IMR-90 (cell line): ENCODE results near the gene ITGB1BP2. TPM values are rescaled to one million over a fixed set of nuclear protein-coding genes. Genes with fewer than 3 reads are reported as not detected.
A peak's percentile ranks its signal among the peaks of the same experiment; 100 is the strongest.
"Not testable (repeated sequence)": the region's sequence is repeated elsewhere in the genome, so short reads cannot be mapped to it uniquely, and the experiment has no call there.

Source experiments
- ATAC-seq: fragments of 200-7000 bp; cut with Tn5 transposase; 2 replicates; pipeline ENCODE4 v1.9.1; 2020; ENCODE audit warnings: low read depth, mild to moderate bottlenecking, moderate library complexity
- BruUV-seq: library from RNA; stranded (reverse); fragments of 400-500 nt; replicated peaks from 2 replicates; lab custom pipeline; 2021; lab: Mats Ljungman, UMichigan
- CTCF ChIA-PET: fragments of 300-600 bp; formaldehyde crosslinking; extraction: SDS; loops from one replicate; lab custom pipeline; 2021; ENCODE audit warnings: antibody characterized with exemption; lab: Yijun Ruan, JAX
- POLR2A ChIA-PET: fragments of 300-600 bp; sonication (Branson Sonifier 250); formaldehyde crosslinking; loops from one replicate; lab custom pipeline; 2022; ENCODE audit warnings: antibody characterized with exemption; ENCODE audit not compliant: unreplicated experiment; lab: Charles Lee
- DNase-seq: peaks from one replicate; pipeline ENCODE4 v3.0.0; 2013
- H2AFZ ChIP-seq: replicated peaks from 2 replicates; pipeline ENCODE3; 2013; ENCODE audit warnings: low read length, mild to moderate bottlenecking; ENCODE audit not compliant: poor library complexity
- H2AK5ac ChIP-seq: 2 replicates; pipeline ENCODE4 v1.6.1; 2013; ENCODE audit warnings: low read depth, low read length, inconsistent platforms
- H2AK9ac ChIP-seq: replicated peaks from 2 replicates; pipeline ENCODE3; 2013; ENCODE audit warnings: mild to moderate bottlenecking, low read depth, low read length, moderate library complexity; ENCODE audit not compliant: poor library complexity
- H2BK120ac ChIP-seq: 2 replicates; pipeline ENCODE4 v1.6.1; 2013; ENCODE audit warnings: low read depth, low read length, inconsistent platforms
- H2BK15ac ChIP-seq: 3 replicates; pipeline ENCODE4 v1.6.1; 2013; ENCODE audit warnings: low read depth, low read length, inconsistent platforms
- H2BK20ac ChIP-seq: 2 replicates; pipeline ENCODE4 v1.6.1; 2013; ENCODE audit warnings: low read depth, mild to moderate bottlenecking, inconsistent platforms, low read length, moderate library complexity
- H2BK5ac ChIP-seq: 2 replicates; pipeline ENCODE4 v1.6.1; 2013; ENCODE audit warnings: mild to moderate bottlenecking, low read depth, low read length, inconsistent platforms; ENCODE audit not compliant: poor library complexity, severe bottlenecking
- H3K14ac ChIP-seq: replicated peaks from 2 replicates; pipeline ENCODE4 v1.6.1; 2013; ENCODE audit warnings: low read depth, low read length, inconsistent platforms
- H3K18ac ChIP-seq: 2 replicates; pipeline ENCODE4 v1.6.1; 2013; ENCODE audit warnings: low read depth, low read length, control low read depth
- H3K23ac ChIP-seq: 2 replicates; pipeline ENCODE4 v1.6.1; 2013; ENCODE audit warnings: low read depth, low read length, inconsistent platforms
- H3K27ac ChIP-seq: 2 replicates; pipeline ENCODE4 v1.5.1; 2013; ENCODE audit warnings: mild to moderate bottlenecking, control low read depth, low read length; ENCODE audit not compliant: insufficient read depth
- H3K27me3 ChIP-seq: 2 replicates; pipeline ENCODE4 v1.6.1; 2013; ENCODE audit warnings: low read length; ENCODE audit not compliant: control insufficient read depth, insufficient read depth
- H3K36me3 ChIP-seq: 2 replicates; pipeline ENCODE4 v1.6.1; 2013; ENCODE audit warnings: low read length, mixed read lengths; ENCODE audit not compliant: control insufficient read depth, insufficient read depth
- H3K4ac ChIP-seq: 2 replicates; pipeline ENCODE4 v1.6.1; 2013; ENCODE audit warnings: low read depth, low read length, inconsistent platforms
- H3K4me1 ChIP-seq: 2 replicates; pipeline ENCODE4 v1.6.1; 2013; ENCODE audit warnings: low read length, mixed read lengths; ENCODE audit not compliant: control insufficient read depth, insufficient read depth
- H3K4me2 ChIP-seq: 2 replicates; pipeline ENCODE4 v1.6.1; 2013; ENCODE audit warnings: low read depth, mild to moderate bottlenecking, control low read depth, low read length, moderate library complexity
- H3K4me3 ChIP-seq: 2 replicates; pipeline ENCODE4 v1.5.1; 2013; ENCODE audit warnings: low read depth, mild to moderate bottlenecking, control low read depth, low read length, moderate library complexity; ENCODE audit not compliant: insufficient read depth
- H3K56ac ChIP-seq: 2 replicates; pipeline ENCODE4 v1.6.1; 2013; ENCODE audit warnings: low read length, inconsistent platforms; ENCODE audit not compliant: insufficient read depth; ENCODE audit errors: extremely low read depth
- H3K79me1 ChIP-seq, 2 experiments: 2 replicates each; pipeline ENCODE4 v1.6.1; 2013; ENCODE audit warnings: low read length in 2 of 2, inconsistent platforms in 1 of 2, low read depth in 1 of 2
- H3K9ac ChIP-seq: 2 replicates; pipeline ENCODE4 v1.6.1; 2013; ENCODE audit warnings: low read depth, low read length, control low read depth
- H3K9me1 ChIP-seq: 2 replicates; pipeline ENCODE4 v1.6.1; 2013; ENCODE audit warnings: low read length, inconsistent platforms; ENCODE audit not compliant: insufficient read depth
- H3K9me3 ChIP-seq: 2 replicates; pipeline ENCODE4 v1.6.1; 2013; ENCODE audit warnings: low read length; ENCODE audit not compliant: control insufficient read depth, insufficient read depth
- H4K20me1 ChIP-seq: 2 replicates; pipeline ENCODE4 v1.6.1; 2013; ENCODE audit warnings: low read length, inconsistent platforms; ENCODE audit not compliant: insufficient read depth
- H4K5ac ChIP-seq: 2 replicates; pipeline ENCODE4 v1.6.1; 2013; ENCODE audit warnings: mild to moderate bottlenecking, low read depth, low read length, control low read depth
- H4K8ac ChIP-seq, 2 experiments: 2 replicates each; pipeline ENCODE4 v1.6.1; 2013; ENCODE audit warnings: low read depth in 2 of 2, low read length in 2 of 2, control low read depth in 1 of 2, inconsistent platforms in 1 of 2
- H4K91ac ChIP-seq: 2 replicates; pipeline ENCODE4 v1.6.1; 2013; ENCODE audit warnings: low read depth, low read length, inconsistent platforms; ENCODE audit not compliant: insufficient read depth
- CEBPB ChIP-seq: IDR thresholded peaks from 2 replicates; pipeline ENCODE4 v1.6.1; 2012; ENCODE audit warnings: low read depth, low read length, improper control_type of control experiment
- FOS ChIP-seq: fragments of 150-350 bp; IDR thresholded peaks from 2 replicates; pipeline ENCODE4 v1.6.1; 2016; ENCODE audit warnings: low read depth, low read length
- MAZ ChIP-seq: IDR thresholded peaks from 2 replicates; pipeline ENCODE4 v1.6.1; 2012; ENCODE audit warnings: low read depth, mild to moderate bottlenecking, low read length, improper control_type of control experiment, moderate library complexity, borderline replicate concordance
- NFE2L2 ChIP-seq: fragments of 150-350 bp; IDR thresholded peaks from 2 replicates; pipeline ENCODE4 v1.6.1; 2016; ENCODE audit warnings: low read depth, mild to moderate bottlenecking, low read length
- RAD21 ChIP-seq: IDR thresholded peaks from 2 replicates; pipeline ENCODE4 v1.6.1; 2012; ENCODE audit warnings: low read length, improper control_type of control experiment
- RFX5 ChIP-seq: IDR thresholded peaks from 2 replicates; pipeline ENCODE4 v1.8.0; 2012; ENCODE audit warnings: low read depth, mild to moderate bottlenecking, low read length, moderate library complexity
- SMC3 ChIP-seq: fragments of 150-350 bp; IDR thresholded peaks from 2 replicates; pipeline ENCODE4 v1.6.1; 2016; ENCODE audit warnings: low read depth, mild to moderate bottlenecking, antibody characterized with exemption, low read length, moderate library complexity
- WGBS, 2 experiments: methylation state at CpG; one replicate each; pipeline versions ENCODE4 v1.1.5 to v1.1.7; 2013; ENCODE audit warnings: missing lambda C conversion rate in 2 of 2; ENCODE audit not compliant: insufficient read length in 1 of 2; ENCODE audit errors: extremely low coverage in 2 of 2; 5-methylcytosine and 5-hydroxymethylcytosine counted together
- dilution Hi-C: fragments of 300-500 bp; cut with HindIII; formaldehyde crosslinking; loops from one replicate; pipeline ENCODE4 v1.14.3; 2018; ENCODE audit warnings: low sequenced_read_pairs; ENCODE audit not compliant: unreplicated experiment
- in situ Hi-C: fragments of 300-500 bp; cut with MboI; formaldehyde crosslinking; loops from 3 replicates; pipeline ENCODE4 v1.14.3; 2019; ENCODE audit warnings: low sequenced_read_pairs, inconsistent platforms, mixed read lengths
- intact Hi-C: fragments of 100-400 bp; cut with micrococcal nuclease; formaldehyde crosslinking; loops from 2 replicates; pipeline ENCODE4 v1.10.0; 2022
- polyA plus RNA-seq, 3 experiments: library from polyadenylated mRNA; depleted of rRNA; stranded (reverse); fragments of >200 nt; gene quantifications; 2 replicates each; pipeline ENCODE4 v1.2.3, GENCODE V29; 2012; ENCODE audit warnings: low replicate concordance in 1 of 3
- total RNA-seq: library from RNA; depleted of rRNA; stranded (reverse); fragments of >200 nt; gene quantifications from 2 replicates; pipeline ENCODE4 v1.2.3, GENCODE V29; 2012
- TF ChIP-seq, protein P1 (sequence below): conservative IDR thresholded peaks from 2 replicates; pipeline ENCODE4 v1.5.1; 2012; ENCODE audit warnings: mild to moderate bottlenecking, low read depth, low read length, improper control_type of control experiment

Gene ITGB1BP2
- total and polyA plus RNA-seq, 2 of the 4 experiments (the other 2 are of a cell fraction): 3.0 to 3.5 TPM

DNA sequence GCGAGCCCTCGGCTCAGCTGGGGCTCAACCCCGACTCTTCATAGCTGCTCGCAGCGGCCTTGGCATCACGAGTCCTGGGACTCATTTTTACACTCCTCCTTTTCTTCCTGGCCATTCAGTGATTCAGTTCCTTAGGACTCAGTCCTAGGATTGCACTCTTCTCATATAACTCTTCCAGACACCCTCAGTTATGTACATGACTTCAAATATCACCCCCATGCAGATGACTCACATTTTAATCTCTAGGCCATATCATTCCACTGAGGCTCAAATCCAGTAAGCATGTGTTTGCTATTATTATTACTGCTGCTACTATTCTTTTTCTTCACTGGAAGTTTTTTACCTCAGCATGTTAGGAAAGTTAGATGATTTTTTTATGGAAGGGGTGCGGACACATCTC is 14.4 kb downstream of the ITGB1BP2 start:
- ATAC-seq (peak; percentile 92), DNase-seq (peak; percentile 87)
- Histone ChIP-seq H4K91ac (no peak overlapping the region), H4K8ac (no peak overlapping the region), H2BK20ac (no peak overlapping the region), H3K18ac (no peak overlapping the region), H3K4me2 (no peak overlapping the region), H2BK120ac (no peak overlapping the region), H2BK5ac (peak overlapping the region; percentile 62), H3K4ac (no peak overlapping the region), H2AK5ac (no peak overlapping the region), H3K56ac (no peak overlapping the region), H3K36me3 (no peaks in the 10 kb centered on the region), H3K4me1 (peaks cover 2% of the 10 kb centered on the region; the same call in 1 of the 2 replicates), H3K9me1 (no peaks in the 10 kb centered on the region), H3K23ac (no peak overlapping the region), H2BK15ac (no peak overlapping the region), H3K9me3 (no peaks in the 10 kb centered on the region), H3K27ac (0 out of 2 replicates have a peak overlapping the region, but pooled peaks have one; percentile 47), H3K9ac (no peak overlapping the region), H2AFZ (no peak overlapping the region), H4K5ac (no peak overlapping the region), H3K4me3 (no peak overlapping the region), H3K27me3 (no peaks in the 10 kb centered on the region), H4K20me1 (no peaks in the 10 kb centered on the region), H3K79me1 (no peaks in the 10 kb centered on the region), H3K14ac (no peak overlapping the region), H2AK9ac (no peak overlapping the region)
- intact Hi-C loops (no loop called here), in situ Hi-C loops (no loop called here), dilution Hi-C loops (no loop called here)
- no TSS peak for BruUV-seq
- POLR2A ChIA-PET: no interaction called here
- 60% methylated on average over 2 of the region's 7 CpGs; no CpG with 5 or more reads in 1 of the 2 experiments for WGBS, 2 experiments
- no peak for TF ChIP-seq CEBPB
- no peak for TF ChIP-seq MAZ
- no peak; the same call in 1 of the 2 replicates for TF ChIP-seq FOS
- TF ChIP-seq NFE2L2: no peak
- no peak for TF ChIP-seq RAD21
- TF ChIP-seq RFX5: no peak
- TF ChIP-seq, protein P1, sequence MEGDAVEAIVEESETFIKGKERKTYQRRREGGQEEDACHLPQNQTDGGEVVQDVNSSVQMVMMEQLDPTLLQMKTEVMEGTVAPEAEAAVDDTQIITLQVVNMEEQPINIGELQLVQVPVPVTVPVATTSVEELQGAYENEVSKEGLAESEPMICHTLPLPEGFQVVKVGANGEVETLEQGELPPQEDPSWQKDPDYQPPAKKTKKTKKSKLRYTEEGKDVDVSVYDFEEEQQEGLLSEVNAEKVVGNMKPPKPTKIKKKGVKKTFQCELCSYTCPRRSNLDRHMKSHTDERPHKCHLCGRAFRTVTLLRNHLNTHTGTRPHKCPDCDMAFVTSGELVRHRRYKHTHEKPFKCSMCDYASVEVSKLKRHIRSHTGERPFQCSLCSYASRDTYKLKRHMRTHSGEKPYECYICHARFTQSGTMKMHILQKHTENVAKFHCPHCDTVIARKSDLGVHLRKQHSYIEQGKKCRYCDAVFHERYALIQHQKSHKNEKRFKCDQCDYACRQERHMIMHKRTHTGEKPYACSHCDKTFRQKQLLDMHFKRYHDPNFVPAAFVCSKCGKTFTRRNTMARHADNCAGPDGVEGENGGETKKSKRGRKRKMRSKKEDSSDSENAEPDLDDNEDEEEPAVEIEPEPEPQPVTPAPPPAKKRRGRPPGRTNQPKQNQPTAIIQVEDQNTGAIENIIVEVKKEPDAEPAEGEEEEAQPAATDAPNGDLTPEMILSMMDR: no peak
- no peak for TF ChIP-seq SMC3
- CTCF ChIA-PET: no interaction called here

DNA sequence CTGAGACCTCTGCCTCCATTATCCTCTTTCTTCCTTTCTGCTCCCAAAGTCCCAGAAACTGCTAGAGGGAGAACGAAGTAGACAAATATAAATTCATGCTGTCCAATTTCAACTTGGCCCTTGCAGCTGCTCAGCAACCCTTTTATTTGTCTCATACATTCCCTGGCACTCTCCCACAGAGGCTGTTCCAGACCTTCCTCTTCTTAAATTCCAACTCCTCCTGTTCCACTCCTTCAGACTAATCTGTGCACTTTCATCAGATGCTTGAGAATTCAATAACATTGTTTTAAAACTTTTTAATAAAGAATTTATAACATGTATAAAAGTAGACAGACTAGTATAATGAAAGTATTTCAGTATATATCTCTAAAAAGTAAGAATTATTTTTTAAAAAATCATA is 15.4 kb downstream of the ITGB1BP2 start:
- H3K14ac ChIP-seq, H3K18ac ChIP-seq, H4K20me1 ChIP-seq, dilution Hi-C loops, in situ Hi-C loops, H3K27ac ChIP-seq, H4K5ac ChIP-seq, POLR2A ChIA-PET, H3K9ac ChIP-seq, H2AFZ ChIP-seq, H3K36me3 ChIP-seq, H3K9me1 ChIP-seq, H2AK9ac ChIP-seq, H2AK5ac ChIP-seq, H3K79me1 ChIP-seq, H2BK120ac ChIP-seq, H3K4me3 ChIP-seq, H3K4me1 ChIP-seq, H3K27me3 ChIP-seq, H3K23ac ChIP-seq, H4K8ac ChIP-seq, intact Hi-C loops, H2BK5ac ChIP-seq, BruUV-seq, H3K9me3 ChIP-seq, CTCF ChIA-PET, H3K56ac ChIP-seq, H4K91ac ChIP-seq, H2BK15ac ChIP-seq, H3K4me2 ChIP-seq, H2BK20ac ChIP-seq, H3K4ac ChIP-seq: not testable (repeated sequence)
- ATAC-seq (peak; percentile 70), DNase-seq (peak; percentile 13)
- no CpG with 5 or more reads among the region's 1 CpG for WGBS, 2 experiments
